ENCODE data around the gene SLC17A8.

The SLC17A8 gene

GRCh38 chr12:100368066-100368465 lies 11.2 kb downstream of the SLC17A8 start:
- no peaks in the 10 kb centered on the region for H3K27me3 ChIP-seq (ENCODE audit: insufficient read depth, low read depth)
- H2AFZ ChIP-seq (ENCODE audit: low read depth): no peak overlapping the region

GRCh38 chr12:100371146-100371545 lies 14.3 kb downstream of the SLC17A8 start:
- H3K4me3 ChIP-seq (IDR thresholded peaks at IDR 0.05; ENCODE audit: insufficient read depth, low read depth, low read length): no peak overlapping the region
- no peak overlapping the region for H3K4me2 ChIP-seq
- no peaks in the 10 kb centered on the region for H3K36me3 ChIP-seq (ENCODE audit: insufficient read depth)
- H2AFZ ChIP-seq (ENCODE audit: low read depth): no peak overlapping the region
- no peaks in the 10 kb centered on the region for H4K20me1 ChIP-seq (ENCODE audit: insufficient read depth)
- H3K4me1 ChIP-seq (ENCODE audit: low read depth, poor library complexity, severe bottlenecking): no peaks in the 10 kb centered on the region
- H3K9ac ChIP-seq: no peak overlapping the region
- no peaks in the 10 kb centered on the region for H3K27me3 ChIP-seq (ENCODE audit: insufficient read depth, low read depth)
- no peaks in the 10 kb centered on the region for H3K79me2 ChIP-seq (ENCODE audit: insufficient read depth, low read depth)
- TF ChIP-seq CTCF (conservative IDR thresholded peaks at IDR 0.05; ENCODE audit: low read depth, low read length): no peak
- H3K27ac ChIP-seq: no peak overlapping the region

More at GRCh38 chr12:100368066-100368465, 11.2 kb downstream of the SLC17A8 start:
- H4K20me1 ChIP-seq (ENCODE audit: insufficient read depth): no peaks in the 10 kb centered on the region
- no peak overlapping the region for H3K4me3 ChIP-seq (IDR thresholded peaks at IDR 0.05; ENCODE audit: insufficient read depth, low read depth, low read length)
- H3K36me3 ChIP-seq (ENCODE audit: insufficient read depth): no peaks in the 10 kb centered on the region
- no peaks in the 10 kb centered on the region for H3K4me1 ChIP-seq (ENCODE audit: low read depth, poor library complexity, severe bottlenecking)
- H3K4me2 ChIP-seq: no peak overlapping the region
- no peak overlapping the region for H3K9ac ChIP-seq
- no peaks in the 10 kb centered on the region for H3K79me2 ChIP-seq (ENCODE audit: insufficient read depth, low read depth)
- no peak overlapping the region for H3K27ac ChIP-seq
- no peak for TF ChIP-seq CTCF (conservative IDR thresholded peaks at IDR 0.05; ENCODE audit: low read depth, low read length)

- Histone ChIP-seq H3K79me2 (ENCODE audit: insufficient read depth, low read depth) (no peaks in the 10 kb centered on the region), H3K4me2 (no peak overlapping the region), H3K36me3 (ENCODE audit: insufficient read depth) (no peaks in the 10 kb centered on the region), H3K27ac (no peak overlapping the region), H4K20me1 (ENCODE audit: insufficient read depth) (no peaks in the 10 kb centered on the region), H2AFZ (ENCODE audit: low read depth) (no peak overlapping the region), H3K9ac (no peak overlapping the region), H3K27me3 (ENCODE audit: insufficient read depth, low read depth) (no peaks in the 10 kb centered on the region), H3K4me1 (ENCODE audit: low read depth, poor library complexity, severe bottlenecking) (no peaks in the 10 kb centered on the region), H3K4me3 (IDR thresholded peaks at IDR 0.05; ENCODE audit: insufficient read depth, low read depth, low read length) (no peak overlapping the region)
- no peak for TF ChIP-seq CTCF (conservative IDR thresholded peaks at IDR 0.05; ENCODE audit: low read depth, low read length)
Measured at GRCh38 chr12:100372853-100373640, 16.2 kb downstream of the SLC17A8 start.

GRCh38 chr12:100375038-100375735 lies 18.3 kb downstream of the SLC17A8 start:
- Histone ChIP-seq H3K4me2 (no peak overlapping the region), H3K36me3 (ENCODE audit: insufficient read depth) (no peaks in the 10 kb centered on the region), H3K4me1 (ENCODE audit: low read depth, poor library complexity, severe bottlenecking) (no peaks in the 10 kb centered on the region), H3K27ac (no peak overlapping the region), H3K9ac (no peak overlapping the region), H2AFZ (ENCODE audit: low read depth) (no peak overlapping the region), H4K20me1 (ENCODE audit: insufficient read depth) (no peaks in the 10 kb centered on the region), H3K4me3 (IDR thresholded peaks at IDR 0.05; ENCODE audit: insufficient read depth, low read depth, low read length) (no peak overlapping the region), H3K27me3 (ENCODE audit: insufficient read depth, low read depth) (no peaks in the 10 kb centered on the region), H3K79me2 (ENCODE audit: insufficient read depth, low read depth) (no peaks in the 10 kb centered on the region)
- no peak for TF ChIP-seq CTCF (conservative IDR thresholded peaks at IDR 0.05; ENCODE audit: low read depth, low read length)
